ELF-1 (cell line): ENCODE measurements around the gene PTH.

Experiments
- DNase-seq: peaks from one replicate; pipeline ENCODE4 v3.0.0-alpha.2; 2016; ENCODE audit warnings: low read depth, low spot score

PTH gene

DNA sequence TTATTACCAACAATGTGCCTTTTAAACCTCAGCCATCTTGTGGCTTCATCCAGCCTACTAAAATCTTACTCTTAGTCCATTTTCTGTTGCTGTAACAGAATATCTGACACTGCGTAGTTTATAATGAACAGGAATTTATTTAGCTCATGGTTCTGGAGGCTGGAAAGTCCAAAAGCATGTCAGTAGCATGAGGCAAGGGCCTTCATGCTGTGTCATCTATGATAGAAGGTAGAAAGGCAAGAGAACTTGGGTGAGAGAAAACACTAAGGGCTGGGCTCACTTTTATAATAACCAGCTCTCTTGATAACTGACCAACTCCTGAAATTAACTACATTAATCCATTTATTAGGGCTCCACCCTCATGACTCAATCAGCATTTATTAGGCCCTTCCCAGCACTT, 46.3 kb downstream of the PTH start:
- no peak for DNase-seq

DNA sequence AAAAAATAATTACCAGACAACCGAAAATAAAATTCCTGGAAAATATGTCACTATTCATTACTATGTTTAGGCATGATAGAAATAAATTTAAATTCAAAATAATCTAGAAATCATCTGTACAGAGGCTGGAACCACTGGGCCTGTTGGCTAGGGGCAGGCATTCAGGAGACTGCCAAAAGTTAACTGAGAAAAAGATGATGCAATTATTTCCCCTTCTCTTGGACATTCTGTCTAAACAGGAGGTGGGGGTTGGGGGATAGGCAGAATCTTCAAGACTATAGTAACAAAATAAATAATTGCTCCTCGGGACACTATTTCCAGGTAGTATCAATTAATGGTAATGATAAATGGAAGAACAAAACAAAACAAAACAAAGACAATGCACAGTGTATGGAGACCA, 46.9 kb downstream of the PTH start:
- no peak for DNase-seq

DNA sequence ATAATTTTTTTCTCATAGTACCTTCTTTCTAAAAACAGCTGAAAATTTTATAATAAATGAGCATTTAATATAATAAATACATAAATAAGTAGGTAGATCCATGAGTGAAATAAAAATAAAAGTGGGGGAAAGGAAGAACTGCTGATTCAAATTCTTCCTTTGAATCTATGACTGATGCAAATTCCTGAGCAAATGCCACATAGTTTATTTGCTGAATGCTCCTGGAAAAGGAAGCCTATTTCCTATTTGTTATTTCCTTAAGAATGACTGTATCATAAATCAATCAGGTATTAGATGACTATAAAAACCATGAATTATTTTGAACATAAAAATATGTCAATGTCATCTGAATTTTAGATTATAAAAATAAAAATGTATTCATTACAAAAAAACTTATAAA, 49.4 kb downstream of the PTH start:
- no peak for DNase-seq

DNA sequence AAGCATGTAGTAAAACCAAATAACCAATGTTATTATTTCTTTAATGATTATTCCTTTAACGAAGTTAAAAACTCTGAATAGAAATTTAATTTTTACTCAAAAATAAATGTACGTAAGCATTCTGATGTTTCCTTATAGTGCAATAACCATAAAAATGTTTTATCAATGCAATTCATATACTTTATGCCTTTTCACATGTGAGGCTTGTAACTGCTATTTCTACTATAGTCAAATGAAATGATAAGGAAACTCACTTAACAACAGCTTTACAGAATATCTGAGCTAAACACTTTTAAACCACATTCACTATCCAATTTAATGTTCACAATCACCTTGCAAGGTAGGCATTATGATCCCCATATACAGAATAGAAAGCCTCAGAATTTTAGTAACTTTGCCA, 50.2 kb downstream of the PTH start:
- DNase-seq, result no peak
